ENCODE results near the gene TAF11L5.
"Not testable (repeated sequence)": the region's sequence is repeated elsewhere in the genome, so short reads cannot be mapped to it uniquely, and the experiment has no call there.

The TAF11L5 gene

GRCh38 chr5:17524935-17525334, at the start of gene TAF11L5:
Gene TAF11L5, plus strand, starts transcription at chr5:17525235.
- H3K4me1 Mint-ChIP-seq, H3K4me3 Mint-ChIP-seq, H3K27ac Mint-ChIP-seq, H3K27me3 Mint-ChIP-seq, H3K36me3 Mint-ChIP-seq, H3K9me3 Mint-ChIP-seq: not testable (repeated sequence)

GRCh38 chr5:17477043-17477442, 48.0 kb upstream of the TAF11L5 start:
- no peak overlapping the region for H3K27ac Mint-ChIP-seq
- H3K9me3 Mint-ChIP-seq = peaks cover 7% of the 10 kb centered on the region
- H3K4me3 Mint-ChIP-seq = no peak overlapping the region
- no peaks in the 10 kb centered on the region for H3K4me1 Mint-ChIP-seq
- no peaks in the 10 kb centered on the region for H3K36me3 Mint-ChIP-seq
- no peaks in the 10 kb centered on the region for H3K27me3 Mint-ChIP-seq

DNA sequence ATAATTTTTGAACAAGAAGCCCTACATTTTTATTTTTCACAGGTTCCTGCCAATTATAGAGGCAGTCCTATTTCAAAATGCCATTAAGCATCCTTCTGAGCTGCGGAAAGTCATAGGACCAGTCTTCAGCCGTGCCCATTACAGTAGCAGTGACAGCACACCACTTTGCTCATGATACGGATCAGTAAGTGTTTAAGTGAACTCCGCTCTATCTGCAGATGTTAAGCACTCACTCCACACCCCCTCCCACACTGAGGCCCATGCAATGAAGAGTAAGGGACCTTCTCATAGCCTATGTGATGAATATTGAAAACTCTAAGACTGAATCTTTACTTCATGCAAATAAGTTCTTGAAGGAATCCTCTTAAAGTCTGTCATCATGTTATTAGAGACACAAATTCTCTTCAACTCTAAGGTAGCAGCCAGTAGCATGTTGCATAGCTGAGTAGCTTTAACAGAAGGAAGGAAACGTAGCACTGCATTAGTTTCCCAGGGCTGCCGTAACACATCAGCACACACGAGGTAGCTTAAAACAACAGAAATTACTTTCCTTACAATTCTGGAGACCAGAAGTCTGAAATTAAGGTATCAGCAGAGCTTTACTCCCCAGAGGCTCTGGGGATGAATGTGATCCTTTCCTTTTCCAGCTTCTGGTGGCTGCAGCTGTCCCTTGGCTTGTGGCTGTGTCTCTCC, 47.3 kb upstream of the TAF11L5 start:
- H3K36me3 Mint-ChIP-seq = no peaks in the 10 kb centered on the region
- H3K27ac Mint-ChIP-seq = no peak overlapping the region
- H3K4me1 Mint-ChIP-seq = no peaks in the 10 kb centered on the region

GRCh38 chr5:17481378-17481777, 43.7 kb upstream of the TAF11L5 start:
- peaks cover 5% of the 10 kb centered on the region for H3K9me3 Mint-ChIP-seq

More for the DNA sequence above, 47.3 kb upstream of the TAF11L5 start:
- Mint-ChIP-seq H3K9me3 (peaks cover 5% of the 10 kb centered on the region), H3K27me3 (no peaks in the 10 kb centered on the region), H3K4me3 (no peak overlapping the region)

GRCh38 chr5:17482790-17483189, 42.2 kb upstream of the TAF11L5 start:
- Mint-ChIP-seq H3K27me3 (no peaks in the 10 kb centered on the region), H3K4me1 (no peaks in the 10 kb centered on the region)

More at GRCh38 chr5:17481378-17481777, 43.7 kb upstream of the TAF11L5 start:
- no peaks in the 10 kb centered on the region for H3K4me1 Mint-ChIP-seq
- H3K27me3 Mint-ChIP-seq = no peaks in the 10 kb centered on the region
- H3K27ac Mint-ChIP-seq = no peak overlapping the region
- H3K4me3 Mint-ChIP-seq = no peak overlapping the region
- no peaks in the 10 kb centered on the region for H3K36me3 Mint-ChIP-seq

GRCh38 chr5:17486464-17487173, 38.4 kb upstream of the TAF11L5 start:
- not testable (repeated sequence) for H3K27me3 Mint-ChIP-seq, H3K36me3 Mint-ChIP-seq, H3K27ac Mint-ChIP-seq, H3K4me1 Mint-ChIP-seq, H3K9me3 Mint-ChIP-seq, H3K4me3 Mint-ChIP-seq

More at GRCh38 chr5:17482790-17483189, 42.2 kb upstream of the TAF11L5 start:
- H3K9me3 Mint-ChIP-seq = peaks cover 5% of the 10 kb centered on the region
- H3K4me3 Mint-ChIP-seq = no peak overlapping the region
- no peaks in the 10 kb centered on the region for H3K36me3 Mint-ChIP-seq
- no peak overlapping the region for H3K27ac Mint-ChIP-seq

- Mint-ChIP-seq H3K27ac (no peak overlapping the region), H3K4me3 (no peak overlapping the region), H3K27me3 (no peaks in the 10 kb centered on the region), H3K36me3 (no peaks in the 10 kb centered on the region), H3K4me1 (no peaks in the 10 kb centered on the region), H3K9me3 (no peaks in the 10 kb centered on the region)
These were observed 37.9 kb upstream of the TAF11L5 start for GRCh38 chr5:17487174-17487512.

DNA sequence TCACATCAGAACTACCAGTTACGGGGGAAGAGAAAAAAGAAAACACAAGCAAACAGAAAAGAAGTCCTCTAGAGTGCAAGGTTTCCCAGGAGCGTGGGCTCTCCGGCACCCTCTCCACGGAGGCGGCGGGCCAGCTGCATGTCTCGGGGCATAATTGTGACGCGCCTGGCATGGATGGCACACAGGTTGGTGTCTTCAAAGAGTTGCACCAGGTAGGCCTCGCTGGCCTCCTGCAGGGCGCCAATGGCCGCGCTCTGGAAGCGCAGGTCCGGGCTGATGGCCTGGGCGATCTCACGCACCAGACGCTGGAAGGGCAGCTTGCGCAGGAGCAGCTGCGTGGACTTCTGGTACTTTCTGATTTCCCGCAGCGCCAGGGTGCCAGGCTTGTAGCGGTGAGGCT, 33.8 kb upstream of the TAF11L5 start:
- not testable (repeated sequence) for H3K4me3 Mint-ChIP-seq, H3K27ac Mint-ChIP-seq, H3K4me1 Mint-ChIP-seq, H3K27me3 Mint-ChIP-seq, H3K9me3 Mint-ChIP-seq, H3K36me3 Mint-ChIP-seq

DNA sequence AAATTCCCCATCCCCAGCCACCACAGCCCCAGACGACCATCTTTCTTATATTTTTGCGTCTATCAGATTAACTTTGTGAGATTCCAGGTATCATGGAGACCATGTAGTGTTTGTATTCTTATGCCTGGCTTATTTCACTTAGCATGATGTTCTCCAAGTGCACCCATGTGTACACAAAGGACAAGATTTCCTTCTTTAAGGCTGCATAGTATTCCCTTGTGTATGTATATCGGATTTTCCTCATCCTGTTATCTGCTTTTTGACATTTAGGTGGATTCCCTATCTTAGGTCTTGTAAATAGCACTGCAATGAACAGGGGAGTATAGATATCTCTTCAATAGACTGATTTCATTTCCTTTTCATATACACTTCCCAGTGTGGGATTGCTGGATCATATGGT, 32.3 kb upstream of the TAF11L5 start:
- no peak overlapping the region for H3K4me3 Mint-ChIP-seq
- no peaks in the 10 kb centered on the region for H3K36me3 Mint-ChIP-seq
- H3K27me3 Mint-ChIP-seq = no peaks in the 10 kb centered on the region
- H3K4me1 Mint-ChIP-seq = no peaks in the 10 kb centered on the region
- no peak overlapping the region for H3K27ac Mint-ChIP-seq
- H3K9me3 Mint-ChIP-seq = peaks cover 5% of the 10 kb centered on the region

GRCh38 chr5:17497446-17497845, 27.6 kb upstream of the TAF11L5 start:
- H3K9me3 Mint-ChIP-seq = peaks cover 5% of the 10 kb centered on the region
- H3K36me3 Mint-ChIP-seq = no peaks in the 10 kb centered on the region
- no peak overlapping the region for H3K27ac Mint-ChIP-seq
- H3K27me3 Mint-ChIP-seq = no peaks in the 10 kb centered on the region
- no peak overlapping the region for H3K4me3 Mint-ChIP-seq
- no peaks in the 10 kb centered on the region for H3K4me1 Mint-ChIP-seq

- H3K9me3 Mint-ChIP-seq, H3K36me3 Mint-ChIP-seq, H3K4me3 Mint-ChIP-seq, H3K4me1 Mint-ChIP-seq, H3K27ac Mint-ChIP-seq, H3K27me3 Mint-ChIP-seq: not testable (repeated sequence)
These were observed 27.1 kb upstream of the TAF11L5 start, which contains the start of gene TAF11L2 for GRCh38 chr5:17497931-17498330. Gene TAF11L2, plus strand, starts transcription at chr5:17498231.

DNA sequence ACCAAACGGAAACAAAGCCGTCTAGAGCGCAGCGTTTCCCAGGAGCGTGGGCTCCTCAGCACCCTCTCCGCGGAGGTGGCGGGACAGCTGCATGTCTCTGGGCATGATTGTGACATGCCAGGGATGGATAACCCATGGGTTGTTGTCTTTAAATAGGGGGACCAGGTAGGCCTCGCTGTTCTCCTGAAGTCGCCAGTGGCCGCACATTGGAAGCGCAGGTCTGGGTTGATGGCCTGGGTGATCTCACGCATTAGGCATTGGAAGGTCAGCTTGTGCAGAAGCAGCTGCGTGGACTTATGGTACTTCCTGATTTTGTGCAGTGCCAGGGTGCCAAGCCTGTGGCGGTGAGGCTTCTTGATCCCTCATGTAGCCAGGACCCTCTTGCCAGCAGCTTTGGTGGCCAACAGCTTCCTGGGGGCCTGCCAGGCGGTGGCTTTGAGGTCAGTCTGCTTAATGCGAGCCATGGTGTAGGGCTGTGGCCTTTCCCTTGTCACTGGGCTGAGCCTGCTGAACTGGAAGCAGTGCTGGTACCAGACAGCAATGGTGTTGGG, 13.2 kb upstream of the TAF11L5 start:
- Mint-ChIP-seq H3K9me3 (no peaks in the 10 kb centered on the region), H3K27me3 (no peaks in the 10 kb centered on the region), H3K4me1 (no peaks in the 10 kb centered on the region), H3K4me3 (no peak overlapping the region), H3K27ac (no peak overlapping the region), H3K36me3 (no peaks in the 10 kb centered on the region)

DNA sequence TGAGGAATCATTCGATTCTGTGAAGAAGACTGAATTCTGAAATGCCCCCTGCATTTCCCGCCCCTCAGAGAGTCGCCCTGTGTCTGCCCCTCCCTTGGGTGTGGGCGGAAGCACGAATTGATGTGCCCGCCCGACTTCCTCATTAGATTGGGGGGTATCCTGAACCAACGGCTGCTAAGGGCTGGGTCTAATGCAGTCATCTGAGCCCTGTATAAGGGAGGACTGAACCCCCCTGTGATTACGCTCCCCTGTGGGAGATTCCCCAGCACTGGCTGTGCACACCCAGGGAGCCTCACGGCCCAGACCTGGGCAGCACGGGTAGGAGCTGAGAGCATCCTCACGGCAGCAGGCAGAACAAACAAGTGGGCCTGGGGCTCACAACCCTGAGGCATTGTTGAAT, 7.5 kb upstream of the TAF11L5 start:
- H3K4me3 Mint-ChIP-seq, H3K27ac Mint-ChIP-seq, H3K36me3 Mint-ChIP-seq, H3K27me3 Mint-ChIP-seq, H3K4me1 Mint-ChIP-seq, H3K9me3 Mint-ChIP-seq: not testable (repeated sequence)

DNA sequence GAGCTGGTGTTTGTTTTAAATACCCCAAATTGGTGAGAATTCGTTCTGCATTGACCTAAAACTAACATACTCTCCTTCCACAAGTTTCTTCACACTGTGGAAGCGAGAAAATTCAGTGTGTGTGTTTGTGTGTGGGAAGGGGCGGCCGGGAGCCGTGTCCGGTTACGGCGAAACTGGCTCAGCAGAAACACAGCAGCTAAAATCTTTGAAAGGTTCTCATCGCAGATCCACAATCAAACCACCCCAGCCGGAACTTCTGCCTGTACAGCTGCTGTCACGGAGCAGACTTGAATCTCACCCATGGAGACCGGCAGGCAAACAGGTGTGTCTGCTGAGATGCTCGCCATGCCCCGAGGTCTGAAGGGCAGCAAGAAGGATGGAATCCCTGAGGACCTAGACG, 7.0 kb upstream of the TAF11L5 start, which contains the start of gene TAF11L3:
Gene TAF11L3, plus strand, starts transcription at position 301 of the 400 bp plus-strand sequence.
- H3K4me1 Mint-ChIP-seq, H3K27me3 Mint-ChIP-seq, H3K9me3 Mint-ChIP-seq, H3K36me3 Mint-ChIP-seq, H3K27ac Mint-ChIP-seq, H3K4me3 Mint-ChIP-seq: not testable (repeated sequence)

- not testable (repeated sequence) for H3K27me3 Mint-ChIP-seq, H3K36me3 Mint-ChIP-seq, H3K9me3 Mint-ChIP-seq, H3K4me3 Mint-ChIP-seq, H3K27ac Mint-ChIP-seq, H3K4me1 Mint-ChIP-seq
These were observed 5.5 kb upstream of the TAF11L5 start for GRCh38 chr5:17519508-17519907.

DNA sequence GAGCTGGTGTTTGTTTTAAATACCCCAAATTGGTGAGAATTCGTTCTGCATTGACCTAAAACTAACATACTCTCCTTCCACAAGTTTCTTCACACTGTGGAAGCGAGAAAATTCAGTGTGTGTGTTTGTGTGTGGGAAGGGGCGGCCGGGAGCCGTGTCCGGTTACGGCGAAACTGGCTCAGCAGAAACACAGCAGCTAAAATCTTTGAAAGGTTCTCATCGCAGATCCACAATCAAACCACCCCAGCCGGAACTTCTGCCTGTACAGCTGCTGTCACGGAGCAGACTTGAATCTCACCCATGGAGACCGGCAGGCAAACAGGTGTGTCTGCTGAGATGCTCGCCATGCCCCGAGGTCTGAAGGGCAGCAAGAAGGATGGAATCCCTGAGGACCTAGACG, 3.5 kb upstream of the TAF11L5 start, which contains the start of gene TAF11L4:
Gene TAF11L4, plus strand, starts transcription at position 301 of the 400 bp plus-strand sequence.
- H3K27me3 Mint-ChIP-seq, H3K4me1 Mint-ChIP-seq, H3K36me3 Mint-ChIP-seq, H3K9me3 Mint-ChIP-seq, H3K4me3 Mint-ChIP-seq, H3K27ac Mint-ChIP-seq: not testable (repeated sequence)

All from activated naive CD4-positive, alpha-beta T cell treated with anti-CD3 and anti-CD28 coated beads, Interleukin-2, amount 50 U/mL, for 24 hours (primary cell).